HCT116 (cell line): ENCODE measurements around the gene BST2. TPM values are rescaled to one million over a fixed set of nuclear protein-coding genes. Genes with fewer than 3 reads are reported as not detected.

Experiments
- ATAC-seq: fragments of 200-7000 bp; cut with Tn5 transposase; 2 replicates; pipeline ENCODE4 v1.9.1; 2020; ENCODE audit warnings: mild to moderate bottlenecking, moderate library complexity
- BruUV-seq: library from RNA; stranded (reverse); fragments of 400-500 nt; replicated peaks from 2 replicates; lab custom pipeline; 2021; lab: Mats Ljungman, UMichigan
- CTCF ChIA-PET: fragments of 300-600 bp; sonication (Branson Sonifier 250); formaldehyde crosslinking; loops from one replicate; lab custom pipeline; 2021; ENCODE audit warnings: antibody characterized with exemption; lab: Charles Lee
- POLR2A ChIA-PET: fragments of 300-600, 350-600 bp; sonication (Branson Sonifier 250); formaldehyde crosslinking; loops from one replicate; lab custom pipeline; 2021; ENCODE audit warnings: antibody characterized with exemption; lab: Charles Lee
- RAD21 ChIA-PET, 2 experiments: fragments of 300-600 bp; sonication (Branson Sonifier 250); formaldehyde crosslinking; loops; one replicate each; lab custom pipeline; 2023; ENCODE audit warnings: low total read pairs in 2 of 2; ENCODE audit not compliant: uncharacterized antibody in 2 of 2, unreplicated experiment in 2 of 2, low non-redundant PET in 1 of 2; lab: Charles Lee
- DNase-seq: peaks from one replicate; pipeline ENCODE4 v3.0.0-alpha.2; 2010; ENCODE audit warnings: low read depth, low spot score
- H2AFZ ChIP-seq: fragments of 200-600 bp; shearing (Covaris generic), sonication (generic); 2 replicates; pipeline ENCODE4 v1.6.1; 2017; ENCODE audit warnings: low read depth, mixed run types, mixed read lengths, antibody characterized with exemption, low read length; ENCODE audit not compliant: poor library complexity, severe bottlenecking
- H3K27ac ChIP-seq: 2 replicates; pipeline ENCODE4 v1.5.1; 2012; ENCODE audit warnings: low read depth, low read length
- H3K27me3 ChIP-seq: fragments of 200-600 bp; sonication (generic); 2 replicates; pipeline ENCODE4 v1.6.1; 2016; ENCODE audit warnings: mixed run types, low read length, mixed read lengths; ENCODE audit not compliant: insufficient read depth
- H3K36me3 ChIP-seq, 2 experiments: fragments of 200-500 bp in 1 of 2; fragments of 200-600 bp in 1 of 2; sonication (Bioruptor generic) in 1 of 2; sonication (generic) in 1 of 2; 2 replicates each; pipeline versions ENCODE4 v1.5.1 to v1.6.1; 2014 to 2016; ENCODE audit warnings: low read length in 2 of 2, inconsistent platforms in 1 of 2, mixed read lengths in 1 of 2, mixed run types in 1 of 2; ENCODE audit not compliant: insufficient read depth in 2 of 2, control insufficient read depth in 1 of 2
- H3K4me1 ChIP-seq, 2 experiments: fragments of 200-600 bp in 1 of 2; sonication (generic) in 1 of 2; 2 replicates each; pipeline versions ENCODE4 v1.5.1 to v1.6.1; 2012 to 2017; ENCODE audit warnings: low read length in 2 of 2, inconsistent platforms in 1 of 2, mild to moderate bottlenecking in 1 of 2, mixed read lengths in 1 of 2, mixed run types in 1 of 2, moderate library complexity in 1 of 2; ENCODE audit not compliant: insufficient read depth in 2 of 2, control insufficient read depth in 1 of 2
- H3K4me2 ChIP-seq: fragments of 200-600 bp; sonication (generic); 2 replicates; pipeline ENCODE4 v1.6.1; 2017; ENCODE audit warnings: mixed run types, low read length, mixed read lengths
- H3K4me3 ChIP-seq, 2 experiments: fragments of 200-600 bp in 1 of 2; sonication (generic) in 1 of 2; replicated peaks in 1 of 2; 2 replicates each; pipeline ENCODE4 v1.5.1; 2011 to 2016; ENCODE audit warnings: low read length in 2 of 2, control low read depth in 1 of 2, low read depth in 1 of 2, mild to moderate bottlenecking in 1 of 2, mixed read lengths in 1 of 2, mixed run types in 1 of 2
- H3K79me2 ChIP-seq: fragments of 200-600 bp; sonication (generic); 2 replicates; pipeline ENCODE4 v1.6.1; 2017; ENCODE audit warnings: mild to moderate bottlenecking, mixed run types, low read length, moderate library complexity, mixed read lengths; ENCODE audit not compliant: insufficient read depth
- H3K9ac ChIP-seq: fragments of 200-600 bp; sonication (generic); 2 replicates; pipeline ENCODE4 v1.6.1; 2016; ENCODE audit warnings: low read length, mixed read lengths
- H3K9me2 ChIP-seq: fragments of 200-600 bp; sonication (generic), shearing (Covaris generic); 2 replicates; pipeline ENCODE4 v1.6.1; 2017; ENCODE audit warnings: mixed run types, mild to moderate bottlenecking, moderate library complexity; ENCODE audit not compliant: insufficient read depth
- H3K9me3 ChIP-seq, 2 experiments: fragments of 200-500 bp in 1 of 2; fragments of 200-600 bp in 1 of 2; sonication (Bioruptor generic) in 1 of 2; sonication (generic) in 1 of 2; 2 replicates each; pipeline ENCODE4 v1.6.1; 2014 to 2017; ENCODE audit warnings: low read length in 2 of 2, mixed read lengths in 2 of 2, inconsistent platforms in 1 of 2, low read depth in 1 of 2, mild to moderate bottlenecking in 1 of 2, mixed run types in 1 of 2, moderate library complexity in 1 of 2; ENCODE audit not compliant: control insufficient read depth in 1 of 2, insufficient read depth in 1 of 2
- H4K20me1 ChIP-seq: fragments of 200-600 bp; sonication (generic), shearing (Covaris generic); 2 replicates; pipeline ENCODE4 v1.6.1; 2017; ENCODE audit warnings: mixed run types, mild to moderate bottlenecking, moderate library complexity; ENCODE audit not compliant: insufficient read depth
- CBX3 ChIP-seq: IDR thresholded peaks from 2 replicates; pipeline ENCODE4 v1.6.1; 2012; ENCODE audit warnings: low read depth
- CEBPB ChIP-seq: IDR thresholded peaks from 2 replicates; pipeline ENCODE4 v1.6.1; 2012; ENCODE audit warnings: low read depth
- EGR1 ChIP-seq: IDR thresholded peaks from 2 replicates; pipeline ENCODE4 v1.6.1; 2012; ENCODE audit warnings: low read depth
- FOSL1 ChIP-seq: IDR thresholded peaks from 2 replicates; pipeline ENCODE4 v1.6.1; 2012; ENCODE audit warnings: low read depth
- POLR2A ChIP-seq: IDR thresholded peaks from 2 replicates; pipeline ENCODE4 v1.7.0; 2011; ENCODE audit warnings: borderline replicate concordance; ENCODE audit not compliant: insufficient read depth, insufficient read length; ENCODE audit errors: extremely low read depth
- POLR2AphosphoS5 ChIP-seq: IDR thresholded peaks from 2 replicates; pipeline ENCODE4 v1.6.1; 2011; ENCODE audit warnings: mild to moderate bottlenecking, low read depth, low read length, moderate library complexity
- RAD21 ChIP-seq: IDR thresholded peaks from 2 replicates; pipeline ENCODE4 v1.6.1; 2012; ENCODE audit warnings: low read depth, mild to moderate bottlenecking
- SIN3A ChIP-seq: IDR thresholded peaks from 2 replicates; pipeline ENCODE4 v1.6.1; 2012; ENCODE audit warnings: low read depth
- SP1 ChIP-seq: IDR thresholded peaks from 2 replicates; pipeline ENCODE4 v1.6.1; 2012; ENCODE audit warnings: low read depth
- SRF ChIP-seq: IDR thresholded peaks from 2 replicates; pipeline ENCODE4 v1.6.1; 2012; ENCODE audit warnings: low read depth
- YY1 ChIP-seq: IDR thresholded peaks from 2 replicates; pipeline ENCODE4 v1.6.1; 2011; ENCODE audit warnings: low read length, low read depth, moderate library complexity, mild to moderate bottlenecking; ENCODE audit not compliant: insufficient replicate concordance; ENCODE audit errors: extremely low read depth
- ZFX ChIP-seq: fragments of 450-650 bp; IDR thresholded peaks from 2 replicates; pipeline ENCODE4 v1.6.1; 2017
- intact Hi-C: fragments of 100-400 bp; cut with micrococcal nuclease; formaldehyde crosslinking; loops from 2 replicates; pipeline ENCODE4 v1.10.0; 2022
- total RNA-seq: library from RNA; stranded (reverse); gene quantifications from one replicate; pipeline ENCODE4 v1.2.1, GENCODE V29; 2021; ENCODE audit not compliant: unreplicated experiment
- TF ChIP-seq, protein P1 (sequence below): IDR thresholded peaks from 2 replicates; pipeline ENCODE4 v1.6.1; 2012
- TF ChIP-seq, protein P2 (sequence below), 3 experiments: fragments of 200-600 bp in 1 of 3; sonication (generic) in 1 of 3; IDR thresholded peaks in 2 of 3; conservative IDR thresholded peaks in 1 of 3; 2 replicates each; pipeline ENCODE4 v1.5.1; 2012 to 2017; ENCODE audit warnings: low read depth in 2 of 3, low read length in 2 of 3, antibody characterized with exemption in 1 of 3, borderline replicate concordance in 1 of 3, control low read depth in 1 of 3, mild to moderate bottlenecking in 1 of 3, mixed read lengths in 1 of 3, mixed run types in 1 of 3, moderate library complexity in 1 of 3; ENCODE audit not compliant: insufficient read depth in 1 of 3
- TF ChIP-seq, protein P3 (sequence below): IDR thresholded peaks from 2 replicates; pipeline ENCODE4 v1.6.1; 2012; ENCODE audit warnings: low read depth

The BST2 gene
- total RNA-seq, 1 experiment from 2014 or later: 5.4 TPM

DNA sequence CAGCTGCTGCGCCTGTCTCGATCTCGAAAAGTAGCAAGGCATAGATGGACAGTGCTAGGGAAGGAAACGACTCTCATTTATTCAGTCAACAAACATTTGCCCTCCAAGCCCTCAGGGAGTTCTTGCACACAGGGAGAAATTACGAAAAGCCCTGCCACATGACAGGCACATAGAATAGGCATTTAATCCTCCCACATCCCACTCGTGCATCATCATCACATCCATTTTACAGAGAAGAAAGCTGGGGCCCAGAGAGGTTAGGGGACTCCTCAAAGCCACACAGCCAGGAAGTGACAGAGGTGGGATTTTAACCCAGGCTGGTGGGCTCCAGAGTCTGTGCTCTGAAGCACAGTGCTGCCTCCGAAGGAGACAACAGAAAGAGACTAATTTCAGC lies 31.4 kb upstream of the BST2 start:
- RAD21 ChIA-PET: no interaction called here
- ATAC-seq: no peak
- H3K27ac ChIP-seq: no peak overlapping the region
- no peak overlapping the region for H3K4me2 ChIP-seq
- H3K9me2 ChIP-seq: no peaks in the 10 kb centered on the region
- H4K20me1 ChIP-seq: no peaks in the 10 kb centered on the region
- H3K4me1 ChIP-seq: no peaks in the 10 kb centered on the region
- H3K4me3 ChIP-seq: no peak overlapping the region
- H3K9me3 ChIP-seq: no peaks in the 10 kb centered on the region
- TF ChIP-seq YY1 (no peak), POLR2AphosphoS5 (no peak), CBX3 (no peak), POLR2A (no peak), ZFX (no peak), SRF (no peak), EGR1 (no peak), CEBPB (no peak), SP1 (no peak), RAD21 (no peak), FOSL1 (no peak), SIN3A (no peak)
- TF ChIP-seq, protein P1, sequence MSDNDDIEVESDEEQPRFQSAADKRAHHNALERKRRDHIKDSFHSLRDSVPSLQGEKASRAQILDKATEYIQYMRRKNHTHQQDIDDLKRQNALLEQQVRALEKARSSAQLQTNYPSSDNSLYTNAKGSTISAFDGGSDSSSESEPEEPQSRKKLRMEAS: no peak
- TF ChIP-seq, protein P2, sequence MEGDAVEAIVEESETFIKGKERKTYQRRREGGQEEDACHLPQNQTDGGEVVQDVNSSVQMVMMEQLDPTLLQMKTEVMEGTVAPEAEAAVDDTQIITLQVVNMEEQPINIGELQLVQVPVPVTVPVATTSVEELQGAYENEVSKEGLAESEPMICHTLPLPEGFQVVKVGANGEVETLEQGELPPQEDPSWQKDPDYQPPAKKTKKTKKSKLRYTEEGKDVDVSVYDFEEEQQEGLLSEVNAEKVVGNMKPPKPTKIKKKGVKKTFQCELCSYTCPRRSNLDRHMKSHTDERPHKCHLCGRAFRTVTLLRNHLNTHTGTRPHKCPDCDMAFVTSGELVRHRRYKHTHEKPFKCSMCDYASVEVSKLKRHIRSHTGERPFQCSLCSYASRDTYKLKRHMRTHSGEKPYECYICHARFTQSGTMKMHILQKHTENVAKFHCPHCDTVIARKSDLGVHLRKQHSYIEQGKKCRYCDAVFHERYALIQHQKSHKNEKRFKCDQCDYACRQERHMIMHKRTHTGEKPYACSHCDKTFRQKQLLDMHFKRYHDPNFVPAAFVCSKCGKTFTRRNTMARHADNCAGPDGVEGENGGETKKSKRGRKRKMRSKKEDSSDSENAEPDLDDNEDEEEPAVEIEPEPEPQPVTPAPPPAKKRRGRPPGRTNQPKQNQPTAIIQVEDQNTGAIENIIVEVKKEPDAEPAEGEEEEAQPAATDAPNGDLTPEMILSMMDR (IDR thresholded peaks at IDR 0.05 in 2 of 3, conservative IDR thresholded peaks at IDR 0.05 in 1 of 3; ENCODE audit: borderline replicate concordance in 1 of 3, insufficient read depth in 1 of 3, low read depth in 2 of 3, low read length in 2 of 3): no peak
- TF ChIP-seq, protein P3, sequence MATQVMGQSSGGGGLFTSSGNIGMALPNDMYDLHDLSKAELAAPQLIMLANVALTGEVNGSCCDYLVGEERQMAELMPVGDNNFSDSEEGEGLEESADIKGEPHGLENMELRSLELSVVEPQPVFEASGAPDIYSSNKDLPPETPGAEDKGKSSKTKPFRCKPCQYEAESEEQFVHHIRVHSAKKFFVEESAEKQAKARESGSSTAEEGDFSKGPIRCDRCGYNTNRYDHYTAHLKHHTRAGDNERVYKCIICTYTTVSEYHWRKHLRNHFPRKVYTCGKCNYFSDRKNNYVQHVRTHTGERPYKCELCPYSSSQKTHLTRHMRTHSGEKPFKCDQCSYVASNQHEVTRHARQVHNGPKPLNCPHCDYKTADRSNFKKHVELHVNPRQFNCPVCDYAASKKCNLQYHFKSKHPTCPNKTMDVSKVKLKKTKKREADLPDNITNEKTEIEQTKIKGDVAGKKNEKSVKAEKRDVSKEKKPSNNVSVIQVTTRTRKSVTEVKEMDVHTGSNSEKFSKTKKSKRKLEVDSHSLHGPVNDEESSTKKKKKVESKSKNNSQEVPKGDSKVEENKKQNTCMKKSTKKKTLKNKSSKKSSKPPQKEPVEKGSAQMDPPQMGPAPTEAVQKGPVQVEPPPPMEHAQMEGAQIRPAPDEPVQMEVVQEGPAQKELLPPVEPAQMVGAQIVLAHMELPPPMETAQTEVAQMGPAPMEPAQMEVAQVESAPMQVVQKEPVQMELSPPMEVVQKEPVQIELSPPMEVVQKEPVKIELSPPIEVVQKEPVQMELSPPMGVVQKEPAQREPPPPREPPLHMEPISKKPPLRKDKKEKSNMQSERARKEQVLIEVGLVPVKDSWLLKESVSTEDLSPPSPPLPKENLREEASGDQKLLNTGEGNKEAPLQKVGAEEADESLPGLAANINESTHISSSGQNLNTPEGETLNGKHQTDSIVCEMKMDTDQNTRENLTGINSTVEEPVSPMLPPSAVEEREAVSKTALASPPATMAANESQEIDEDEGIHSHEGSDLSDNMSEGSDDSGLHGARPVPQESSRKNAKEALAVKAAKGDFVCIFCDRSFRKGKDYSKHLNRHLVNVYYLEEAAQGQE: no peak
- no peak overlapping the region for H2AFZ ChIP-seq
- no peaks in the 10 kb centered on the region for H3K36me3 ChIP-seq
- CTCF ChIA-PET: no interaction called here
- BruUV-seq: no TSS peak
- no peak overlapping the region for H3K9ac ChIP-seq
- intact Hi-C loops: no loop called here
- POLR2A ChIA-PET: no interaction called here
- no peaks in the 10 kb centered on the region for H3K79me2 ChIP-seq
- DNase-seq: no peak
- no peaks in the 10 kb centered on the region for H3K27me3 ChIP-seq
